ENCODE measurements around the gene SH2D4B. TPM values are rescaled to one million over a fixed set of nuclear protein-coding genes. Genes with fewer than 3 reads are reported as not detected.
A peak's percentile ranks its signal among the peaks of the same experiment; 100 is the strongest.

The SH2D4B gene
- polyA plus RNA-seq, 3 donors: 0.07 to 0.20 (median 0.18) TPM

DNA sequence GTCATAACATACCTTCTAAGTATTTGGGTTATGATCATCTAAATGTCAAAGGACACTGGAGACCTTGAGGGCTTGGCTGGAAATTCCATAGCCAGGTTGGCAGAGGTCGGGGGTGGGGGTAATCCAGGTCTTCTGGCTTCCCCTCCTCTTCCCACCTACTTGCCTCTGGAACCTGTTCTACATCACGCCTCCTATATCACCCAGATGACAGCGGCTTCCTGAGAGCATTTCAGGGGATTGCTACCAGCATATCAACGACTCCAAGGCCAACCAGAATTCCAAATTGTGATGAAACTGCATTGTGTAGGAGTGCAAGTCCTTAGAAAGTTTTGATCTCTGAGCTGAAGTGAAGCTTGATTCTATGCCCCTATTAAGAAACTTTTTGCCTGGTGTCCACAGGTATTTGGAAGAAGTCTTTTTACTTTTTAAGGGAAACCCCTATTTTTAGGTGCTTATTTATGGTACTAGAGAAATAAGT lies 95.7 kb downstream of the SH2D4B start:
- no peak for DNase-seq

DNA sequence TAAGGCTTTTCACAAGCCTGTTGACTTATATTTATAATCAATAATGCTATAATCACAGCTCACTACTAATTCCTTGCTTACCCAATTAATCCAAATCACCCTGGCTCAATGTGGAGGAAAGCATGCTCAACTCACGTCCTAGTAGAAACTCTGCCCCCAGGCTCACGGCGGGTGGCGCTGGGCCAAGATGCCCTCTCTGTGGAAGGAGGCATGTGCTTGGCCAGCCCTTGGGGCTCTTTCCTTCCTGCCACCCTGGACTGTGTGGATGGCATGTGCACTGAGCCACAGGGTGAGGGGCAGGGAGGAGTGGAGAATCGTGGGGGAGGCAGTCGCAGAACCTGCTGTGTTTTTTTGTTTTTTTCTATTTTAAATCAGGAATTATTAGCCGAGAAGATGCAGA lies 96.2 kb downstream of the SH2D4B start:
- no peak for DNase-seq

DNA sequence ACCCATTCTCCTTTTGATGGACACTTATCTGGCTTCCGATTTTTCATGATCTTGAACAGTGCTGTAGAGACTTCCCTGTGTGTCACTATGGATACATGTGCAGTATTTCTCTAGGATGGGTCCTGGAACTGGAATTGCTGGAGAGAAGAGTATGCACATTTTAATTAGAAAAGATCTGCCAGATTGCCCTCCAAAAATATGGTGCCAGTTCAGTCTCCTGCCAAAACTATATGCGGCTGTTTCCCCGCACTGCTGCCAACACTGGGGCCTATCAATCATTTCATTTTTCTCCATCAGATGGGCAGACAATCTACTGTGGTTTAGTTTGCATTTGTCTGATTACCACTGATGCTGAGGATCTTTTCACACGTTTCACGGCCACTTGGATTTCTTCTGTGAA lies 105.0 kb downstream of the SH2D4B start:
- DNase-seq: no peak

DNA sequence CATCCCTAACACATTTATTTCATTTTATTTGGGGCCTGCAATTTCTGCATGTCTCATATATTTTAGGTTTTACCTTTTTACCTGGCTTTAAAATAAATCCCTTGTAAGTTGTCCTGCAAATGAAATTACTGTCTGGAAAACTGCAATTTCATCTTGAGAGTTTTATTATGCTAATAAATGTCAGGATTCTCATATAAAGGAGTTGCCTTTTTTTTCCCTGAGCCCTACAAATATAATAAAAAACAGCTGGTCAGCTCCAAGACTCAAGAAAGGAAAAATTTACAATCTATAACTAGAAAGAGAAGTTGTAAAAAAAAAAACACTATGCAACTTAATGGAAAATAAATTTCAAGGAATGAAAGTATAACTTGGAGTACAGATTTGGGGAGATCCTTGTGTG lies 108.7 kb downstream of the SH2D4B start:
- peak; percentile 40 for DNase-seq

DNA sequence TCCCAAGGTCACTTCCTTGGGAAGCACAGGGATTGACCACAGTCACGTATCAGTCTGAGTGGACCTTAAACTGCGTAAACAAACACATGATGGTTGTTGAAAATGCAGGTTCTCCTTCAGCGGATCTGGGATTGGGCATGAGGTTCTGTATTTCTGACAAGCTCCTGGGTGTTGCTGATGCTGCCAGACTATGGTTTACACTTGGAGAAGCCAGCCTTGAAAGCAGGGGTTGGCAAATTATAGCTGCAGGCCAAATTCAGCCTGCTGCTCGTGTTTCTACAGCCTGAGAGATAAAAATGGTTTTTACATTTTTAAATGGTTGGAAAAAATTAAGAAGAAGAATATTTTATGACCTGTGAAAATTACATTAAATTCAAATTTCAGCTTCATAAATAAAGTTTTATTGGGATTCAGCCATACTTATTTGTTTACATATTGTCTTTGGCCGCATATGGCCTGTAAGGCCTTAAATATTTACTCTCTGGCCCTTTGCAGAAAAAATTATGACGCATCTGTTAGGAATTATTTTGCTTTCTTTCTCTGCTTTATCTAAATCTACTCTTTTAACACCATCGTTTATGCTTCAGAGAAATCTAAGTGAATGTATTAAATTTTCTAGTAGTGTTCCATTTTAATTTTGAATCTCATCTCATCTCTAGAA lies 109.6 kb downstream of the SH2D4B start:
- no peak for DNase-seq

DNA sequence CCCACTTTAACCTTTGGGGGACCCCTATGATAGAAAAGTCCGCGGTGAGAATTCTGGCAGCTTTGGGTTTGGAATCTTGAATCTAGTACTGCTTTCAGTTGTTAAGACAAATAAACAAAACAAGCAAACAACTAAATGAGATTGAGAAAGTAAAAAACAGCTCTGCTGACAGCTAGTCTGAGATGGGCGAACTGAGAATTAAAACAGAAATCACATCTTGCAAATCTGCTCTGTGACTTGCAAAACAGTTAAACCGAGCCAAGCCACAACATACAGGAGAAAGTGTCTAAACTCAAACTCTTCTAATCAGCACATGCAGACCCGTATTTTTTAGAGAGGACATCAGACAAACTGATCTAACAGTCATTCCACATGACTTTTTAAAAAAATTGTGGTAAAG lies 110.4 kb downstream of the SH2D4B start:
- no peak for DNase-seq

DNA sequence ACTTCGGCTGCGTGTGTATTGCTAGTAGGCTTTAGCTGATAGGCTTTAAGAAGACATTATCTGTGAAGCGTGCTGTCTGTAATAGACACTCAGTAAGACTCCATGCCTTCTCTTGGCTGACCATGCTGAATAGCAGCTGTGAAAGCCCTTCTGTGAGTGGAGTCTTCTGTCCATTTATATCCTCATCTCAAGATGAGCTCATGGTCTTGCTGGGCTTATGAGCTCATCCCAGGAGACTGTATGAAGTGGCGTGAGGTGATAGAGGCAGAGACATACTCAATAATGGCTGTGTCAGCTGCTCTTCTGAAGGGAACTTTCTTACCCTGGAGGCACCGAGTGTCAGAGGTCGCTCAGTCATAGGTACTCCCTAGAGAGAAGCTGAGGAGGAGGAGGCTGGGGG lies 111.5 kb downstream of the SH2D4B start:
- DNase-seq: no peak

DNA sequence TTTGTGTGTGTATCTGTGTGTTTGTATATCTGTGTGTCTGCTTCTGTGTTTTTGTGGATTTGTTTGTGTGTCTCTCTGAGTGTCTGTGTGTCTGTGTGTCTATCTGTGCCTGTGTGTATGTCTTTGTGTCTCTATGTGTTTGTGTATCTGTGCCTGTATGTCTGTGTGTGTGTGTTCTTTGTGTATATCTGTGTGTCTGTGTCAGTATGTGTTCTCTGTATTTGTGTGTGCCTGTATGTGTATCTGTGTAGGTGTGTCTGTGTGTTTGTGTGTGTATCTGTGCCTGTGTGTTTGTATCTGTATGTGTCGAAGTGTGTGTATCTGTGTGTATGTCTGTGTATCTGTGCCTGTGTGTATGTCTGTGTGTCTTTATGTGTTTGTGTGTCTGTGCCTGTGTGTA lies 118.2 kb downstream of the SH2D4B start:
- no peak for DNase-seq

DNA sequence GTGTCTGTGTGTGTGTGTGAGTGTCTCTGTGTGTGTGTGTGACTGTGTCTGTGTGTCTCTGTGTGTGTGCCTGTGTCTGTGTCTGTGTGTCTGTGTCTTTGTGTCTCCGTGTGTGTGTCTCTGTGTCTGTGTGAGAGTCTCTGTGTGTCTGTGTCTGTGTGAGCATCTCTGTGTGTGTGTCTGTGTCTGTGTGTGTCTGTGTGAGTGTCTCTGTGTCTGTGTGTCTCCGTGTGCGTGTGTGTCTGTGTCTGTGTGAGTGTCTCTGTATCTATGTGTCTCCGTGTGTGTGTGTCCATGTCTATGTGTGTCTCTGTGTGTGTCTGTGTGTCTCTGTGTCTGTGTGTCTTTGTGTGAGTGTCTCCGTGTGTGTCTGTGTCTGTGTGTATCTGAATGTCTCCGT lies 120.4 kb downstream of the SH2D4B start:
- no peak for DNase-seq

DNA sequence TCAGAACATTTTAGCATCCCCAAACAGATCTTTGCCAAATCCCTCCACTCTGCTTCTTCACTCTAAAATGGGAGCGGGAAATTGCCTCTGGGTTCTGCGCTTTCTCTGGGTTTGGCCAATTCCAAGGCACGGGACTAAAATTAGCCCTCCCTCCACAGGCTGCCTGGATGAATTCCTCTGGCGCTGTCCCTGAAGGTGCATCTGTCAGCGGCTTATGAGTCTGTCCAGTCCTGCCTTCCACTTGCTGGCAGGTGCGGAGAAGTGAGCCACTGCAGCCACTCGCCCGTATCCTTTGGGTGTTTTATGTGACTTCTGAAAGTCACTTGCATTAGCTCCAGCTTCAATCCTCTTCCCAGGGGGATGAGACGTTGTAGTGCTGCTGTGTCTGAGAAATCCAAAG lies 121.6 kb downstream of the SH2D4B start:
- no peak for DNase-seq

DNA sequence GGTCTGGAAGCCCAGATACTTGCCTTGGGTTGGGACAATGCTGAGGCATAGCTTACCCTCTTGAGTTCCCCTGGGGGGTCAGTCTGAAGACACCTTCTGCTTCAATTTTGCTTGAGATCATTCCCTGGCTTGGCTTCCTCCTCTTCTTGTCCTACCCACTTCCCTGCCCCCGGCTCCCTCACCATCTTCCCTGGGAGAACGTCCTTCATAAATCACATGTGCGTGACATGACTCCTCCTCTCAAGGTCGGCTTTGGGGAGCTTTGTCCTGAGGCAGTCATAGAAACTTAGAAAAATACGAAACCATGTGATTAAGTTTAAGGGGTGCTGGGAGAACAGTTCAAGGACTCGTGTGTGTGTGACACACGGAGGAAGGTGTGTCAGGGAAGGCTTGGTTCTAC lies 122.6 kb downstream of the SH2D4B start:
- DNase-seq: no peak

DNA sequence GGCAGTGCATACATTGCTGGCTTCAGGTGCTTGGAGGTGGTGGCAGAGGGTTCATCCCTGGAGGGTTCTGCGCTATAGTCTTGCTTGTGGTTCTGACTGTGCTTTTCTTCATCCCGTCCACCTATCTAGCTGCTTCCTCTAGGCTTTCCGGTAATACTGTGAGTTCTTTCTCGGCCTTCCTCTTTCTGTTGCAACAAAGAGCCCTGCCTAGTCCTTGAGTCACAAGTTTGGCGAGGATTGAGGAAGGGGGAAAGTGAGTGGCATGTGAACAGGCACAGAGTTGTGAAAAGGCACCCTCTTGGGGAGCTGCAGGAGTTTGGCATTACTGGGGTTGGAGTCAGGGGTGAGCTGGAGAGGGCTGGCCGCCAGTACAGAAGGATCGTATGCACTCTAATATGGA lies 123.0 kb downstream of the SH2D4B start:
- no peak for DNase-seq

DNA sequence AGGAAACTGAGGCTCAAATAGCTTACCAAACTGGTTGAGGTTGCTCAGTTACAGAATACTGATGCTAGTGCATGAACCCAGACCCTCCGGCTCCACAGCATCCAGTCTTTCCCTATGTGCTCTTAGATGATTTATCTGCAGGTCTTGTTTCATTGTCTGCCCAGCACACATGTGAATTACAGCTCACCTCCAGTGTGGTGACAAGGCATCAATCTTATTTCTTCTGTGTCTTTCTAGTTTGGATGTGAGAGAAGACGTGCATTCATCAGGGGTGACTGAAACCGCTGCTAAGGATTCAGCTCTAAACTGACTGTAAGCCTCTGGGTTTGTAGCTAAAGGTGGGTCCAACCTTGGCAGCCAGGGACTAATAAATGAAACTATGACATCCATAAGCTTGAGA lies 123.8 kb downstream of the SH2D4B start:
- no peak for DNase-seq

DNA sequence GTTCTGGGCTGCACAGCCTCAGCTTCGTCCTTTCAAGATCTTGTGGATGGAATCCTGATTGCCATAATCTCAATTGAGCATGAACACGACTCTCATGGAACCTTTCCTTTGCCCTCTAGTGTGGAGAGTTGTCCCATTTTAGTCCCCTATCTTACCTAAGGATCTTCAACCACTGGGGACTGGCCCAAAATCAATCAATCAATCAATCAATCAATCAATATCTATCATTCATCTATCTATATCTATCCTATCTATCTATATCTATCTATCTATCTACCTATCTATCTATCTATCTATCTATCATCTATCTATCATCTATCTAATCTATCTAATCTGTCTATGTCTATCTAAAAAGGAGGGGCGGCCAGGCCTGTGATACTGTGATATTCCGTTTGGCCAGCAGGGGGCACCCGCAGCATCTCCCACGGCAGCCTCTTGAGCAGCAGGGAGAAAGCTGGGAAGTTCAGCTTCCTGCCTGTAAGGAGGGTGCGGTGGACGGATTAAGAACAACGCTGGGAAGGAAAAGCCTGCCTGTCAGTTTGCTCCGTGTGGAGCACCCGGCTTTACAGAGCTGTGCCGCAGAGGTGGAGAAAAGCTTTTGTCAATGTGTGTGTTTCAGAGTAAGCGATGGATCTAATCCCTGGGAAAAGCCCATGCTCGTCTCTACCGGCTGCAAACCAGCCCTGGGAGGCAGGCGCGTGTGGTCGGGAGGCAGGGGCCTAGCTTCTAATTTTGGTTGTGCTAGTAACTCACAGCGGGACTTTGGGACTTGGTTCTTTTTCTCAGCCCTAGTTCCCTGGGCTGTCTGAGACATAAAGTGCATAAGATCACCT lies 124.9 kb downstream of the SH2D4B start:
- DNase-seq: peak; percentile 81

DNA sequence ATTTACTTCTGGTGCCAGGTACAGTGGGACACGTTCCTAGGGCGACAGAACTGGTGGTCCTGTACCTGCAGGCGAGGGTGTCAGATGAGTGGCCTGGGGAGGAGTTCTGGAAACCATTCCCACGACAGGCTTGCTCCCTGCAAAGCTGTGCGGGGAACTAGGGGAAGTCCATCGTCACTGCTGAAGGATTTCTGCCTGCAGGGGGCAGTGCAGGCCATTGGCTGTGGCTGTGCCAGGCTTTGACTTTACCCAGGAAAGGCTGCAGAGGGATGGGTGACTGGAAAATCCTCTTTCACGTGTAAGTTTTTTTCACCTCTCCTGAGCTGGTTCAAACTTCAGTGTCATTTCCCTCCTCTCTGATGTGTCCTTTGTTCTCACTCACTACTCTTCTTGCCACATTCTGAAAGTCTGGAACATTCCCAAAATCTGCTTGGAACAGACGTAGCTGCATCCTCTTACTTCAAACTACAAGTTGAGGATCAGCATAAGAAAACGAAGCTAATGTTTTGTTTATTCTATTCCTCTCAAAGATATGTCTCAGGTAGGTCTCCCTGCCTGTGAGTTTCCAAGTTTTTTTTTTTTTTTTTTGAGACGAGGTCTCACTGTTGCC lies 126.5 kb downstream of the SH2D4B start:
- DNase-seq: peak; percentile 61

DNA sequence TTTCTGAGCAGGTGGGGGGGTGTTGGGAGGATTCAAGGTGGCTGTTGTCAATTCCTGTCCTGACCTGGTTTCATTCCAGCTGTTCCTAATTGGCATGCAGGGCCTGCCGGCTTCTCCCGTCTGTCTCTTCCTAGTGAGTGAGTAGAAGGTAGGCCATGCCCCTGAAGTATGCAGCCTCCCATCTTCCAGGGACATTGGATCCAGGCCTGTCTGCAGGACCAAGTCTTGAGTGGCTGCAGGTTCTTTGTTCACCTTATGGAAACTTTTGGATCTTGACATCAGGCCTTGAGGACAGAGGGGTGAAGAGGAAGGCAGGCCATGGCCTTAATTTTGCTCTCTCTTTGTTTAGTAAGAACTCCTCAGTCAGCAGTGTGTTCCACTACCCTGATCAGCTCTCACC lies 131.8 kb downstream of the SH2D4B start:
- DNase-seq: no peak

DNA sequence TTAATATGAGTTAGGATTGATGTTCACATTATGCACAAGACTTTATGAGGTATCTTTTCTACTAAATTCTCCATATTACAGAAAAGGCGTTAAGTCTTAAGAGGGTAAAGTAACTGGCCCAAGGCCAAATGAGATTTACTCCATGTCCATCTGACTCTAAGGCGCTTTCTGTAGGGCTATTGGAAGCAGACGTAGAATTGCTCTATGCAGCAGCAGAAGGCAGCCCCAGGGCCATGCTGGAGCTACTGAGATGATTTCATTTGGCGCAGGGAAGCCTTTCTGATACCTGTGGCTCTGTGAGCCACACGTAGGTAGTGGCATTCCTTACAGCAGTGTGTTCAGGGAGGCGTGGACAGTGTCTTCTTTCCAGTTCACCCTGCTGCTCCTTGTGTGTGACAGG lies 133.1 kb downstream of the SH2D4B start:
- no peak for DNase-seq

DNA sequence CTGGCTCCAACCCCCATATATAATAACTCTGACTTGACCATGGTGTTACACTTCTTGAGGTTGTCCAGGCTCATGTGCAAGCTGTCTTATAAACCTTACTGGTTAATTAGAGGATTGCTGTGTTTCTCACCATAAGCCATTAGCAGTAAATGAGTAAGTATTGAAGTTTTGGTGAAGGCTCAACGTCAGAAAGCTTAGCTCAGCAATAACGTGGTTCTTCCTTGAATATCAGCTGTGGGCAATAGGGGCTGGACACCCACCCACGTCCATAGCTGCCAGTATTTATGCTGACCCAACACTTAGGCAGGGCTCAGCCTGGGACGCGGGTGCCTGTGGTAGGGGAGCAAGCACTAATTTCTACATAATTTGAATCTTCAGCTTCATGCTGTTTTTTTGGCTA lies 134.1 kb downstream of the SH2D4B start:
- DNase-seq: no peak

DNA sequence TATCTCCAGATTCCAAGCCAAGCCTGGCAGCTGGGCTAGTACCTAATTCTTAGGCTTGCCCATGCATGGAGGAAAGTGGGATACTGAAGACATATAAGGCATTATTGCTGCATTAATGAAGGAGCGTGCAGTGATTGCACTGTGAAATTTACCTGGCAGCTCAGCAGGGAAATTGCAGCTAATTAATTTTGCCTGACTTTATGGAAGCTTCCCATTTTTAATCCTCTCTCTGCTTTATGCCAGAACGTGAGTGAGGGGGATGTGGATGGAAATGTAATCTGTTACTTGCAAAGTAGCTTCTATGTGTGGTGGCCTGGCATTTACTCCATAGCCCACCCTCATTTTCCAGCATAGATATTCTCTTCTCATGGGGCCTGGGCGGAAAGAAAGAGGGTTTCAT lies 134.9 kb downstream of the SH2D4B start:
- no peak for DNase-seq

DNA sequence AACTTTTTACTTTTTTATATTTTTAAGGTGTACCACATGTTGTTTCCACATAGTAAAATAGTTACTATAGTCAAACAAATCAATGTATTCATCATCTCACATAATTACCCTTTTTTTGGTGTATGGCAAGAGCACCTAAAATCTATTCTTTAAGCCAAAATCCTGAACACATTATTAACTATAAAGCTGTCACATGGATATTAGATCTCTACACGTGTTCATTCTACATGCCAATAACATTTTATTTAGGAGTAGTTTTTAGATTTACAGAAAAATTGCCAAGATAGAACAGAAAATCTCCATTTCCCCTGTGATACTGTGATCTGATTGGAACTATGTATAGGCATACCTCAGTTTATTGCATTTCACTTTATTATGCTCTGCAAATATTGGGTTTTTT lies 137.1 kb downstream of the SH2D4B start:
- no peak for DNase-seq

DNA sequence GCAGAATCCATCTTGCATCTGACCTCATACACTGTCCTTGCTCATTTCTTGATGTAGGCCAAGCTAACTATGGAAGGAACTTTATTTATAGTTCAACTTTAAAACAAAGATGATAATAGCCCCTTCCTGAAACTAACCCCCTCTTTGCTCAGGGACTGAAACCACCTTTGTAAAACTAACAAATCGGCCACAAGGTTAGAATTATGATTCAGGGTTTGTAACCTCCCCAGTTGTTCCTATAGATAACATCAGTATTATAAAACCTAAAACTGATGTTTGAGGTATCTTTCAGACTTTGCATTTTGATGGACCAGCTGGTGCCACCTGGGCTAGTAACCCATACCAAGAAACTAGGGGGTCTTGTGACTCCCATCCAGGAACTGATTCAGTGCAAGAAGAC lies 143.4 kb downstream of the SH2D4B start:
- no peak for DNase-seq

DNA sequence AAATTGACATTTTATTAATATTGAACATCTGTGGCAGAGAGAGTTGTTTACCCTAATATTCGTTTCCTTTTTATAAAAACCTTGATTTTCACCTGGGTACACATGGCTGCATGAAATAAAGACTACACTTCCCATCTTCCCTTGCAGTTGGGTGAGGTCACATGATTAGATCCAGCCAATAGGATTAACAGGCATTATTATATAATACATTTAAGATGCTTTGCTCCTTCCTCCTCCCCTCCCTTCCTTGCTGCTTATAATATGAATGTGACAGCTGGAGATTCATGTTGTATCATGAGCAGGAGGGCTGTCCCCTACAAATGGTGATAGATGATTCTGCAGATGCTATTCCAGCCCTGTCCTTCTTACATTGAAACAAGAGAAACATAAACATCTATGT lies 146.6 kb downstream of the SH2D4B start:
- no peak for DNase-seq

DNA sequence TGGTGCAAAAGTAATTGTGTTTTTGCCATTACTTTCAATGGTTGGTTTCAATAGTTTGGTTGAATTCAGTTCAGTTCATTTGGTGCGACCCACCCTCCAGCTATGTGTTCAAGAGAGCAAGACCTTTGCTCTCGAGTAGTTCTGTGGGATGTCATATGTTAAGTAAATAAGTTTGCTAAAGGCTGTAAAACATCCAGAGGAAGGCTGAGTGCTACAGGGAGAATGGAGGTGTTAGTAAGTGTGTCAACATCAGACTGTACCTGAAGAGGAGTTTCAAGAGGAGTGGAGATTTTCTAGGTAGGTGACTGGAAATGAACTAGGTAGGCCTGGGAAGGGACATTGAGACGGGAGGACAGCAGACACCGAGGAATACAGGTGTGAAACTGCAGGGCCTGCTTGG lies 147.7 kb downstream of the SH2D4B start:
- no peak for DNase-seq
